Measurements from ENCODE around the gene MIXL1.

The MIXL1 gene

GRCh38 chr1:226204198-226204597 is 19.3 kb upstream of the MIXL1 start:
- DNase-seq (ENCODE audit: low spot score) = no peak
- Histone ChIP-seq H3K36me3 (ENCODE audit: low read depth) (no peaks in the 10 kb centered on the region), H3K4me1 (ENCODE audit: insufficient read depth, poor library complexity, severe bottlenecking) (no peaks in the 10 kb centered on the region), H3K9me3 (ENCODE audit: severe bottlenecking) (no peaks in the 10 kb centered on the region), H3K4me3 (ENCODE audit: severe bottlenecking) (no peak overlapping the region), H3K27ac (ENCODE audit: poor library complexity, severe bottlenecking) (no peak overlapping the region), H3K27me3 (ENCODE audit: insufficient read depth, poor library complexity, severe bottlenecking) (no peaks in the 10 kb centered on the region)
- no peak for ATAC-seq (ENCODE audit: low read depth)
- no peak for TF ChIP-seq CTCF (IDR thresholded peaks at IDR 0.05; ENCODE audit: poor library complexity, severe bottlenecking)

- TF ChIP-seq CTCF (IDR thresholded peaks at IDR 0.05; ENCODE audit: poor library complexity, severe bottlenecking) = no peak
- H3K9me3 ChIP-seq (ENCODE audit: severe bottlenecking) = no peaks in the 10 kb centered on the region
- no peak overlapping the region for H3K27ac ChIP-seq (ENCODE audit: poor library complexity, severe bottlenecking)
- ATAC-seq (ENCODE audit: low read depth) (no peak), DNase-seq (ENCODE audit: low spot score) (no peak)
- no peak overlapping the region for H3K4me3 ChIP-seq (ENCODE audit: severe bottlenecking)
- H3K36me3 ChIP-seq (ENCODE audit: low read depth) = no peaks in the 10 kb centered on the region
- H3K4me1 ChIP-seq (ENCODE audit: insufficient read depth, poor library complexity, severe bottlenecking) = no peaks in the 10 kb centered on the region
- no peaks in the 10 kb centered on the region for H3K27me3 ChIP-seq (ENCODE audit: insufficient read depth, poor library complexity, severe bottlenecking)
Observed at GRCh38 chr1:226207048-226207447, 16.4 kb upstream of the MIXL1 start.

GRCh38 chr1:226209307-226210059 is 14.0 kb upstream of the MIXL1 start:
- no peaks in the 10 kb centered on the region for H3K27me3 ChIP-seq (ENCODE audit: insufficient read depth, poor library complexity, severe bottlenecking)
- no peaks in the 10 kb centered on the region for H3K36me3 ChIP-seq (ENCODE audit: low read depth)
- no peaks in the 10 kb centered on the region for H3K4me1 ChIP-seq (ENCODE audit: insufficient read depth, poor library complexity, severe bottlenecking)
- no peaks in the 10 kb centered on the region for H3K9me3 ChIP-seq (ENCODE audit: severe bottlenecking)
- ATAC-seq (ENCODE audit: low read depth) = no peak
- no peak overlapping the region for H3K27ac ChIP-seq (ENCODE audit: poor library complexity, severe bottlenecking)
- no peak for DNase-seq (ENCODE audit: low spot score)
- H3K4me3 ChIP-seq (ENCODE audit: severe bottlenecking) = no peak overlapping the region
- no peak for TF ChIP-seq CTCF (IDR thresholded peaks at IDR 0.05; ENCODE audit: poor library complexity, severe bottlenecking)

- Histone ChIP-seq H3K27ac (ENCODE audit: poor library complexity, severe bottlenecking) (no peak overlapping the region), H3K4me1 (ENCODE audit: insufficient read depth, poor library complexity, severe bottlenecking) (no peaks in the 10 kb centered on the region)
- DNase-seq (ENCODE audit: low spot score) = no peak
Observed at GRCh38 chr1:226210571-226211176, 12.8 kb upstream of the MIXL1 start.

More at GRCh38 chr1:226210571-226211176, 12.8 kb upstream of the MIXL1 start:
- no peak for TF ChIP-seq CTCF (IDR thresholded peaks at IDR 0.05; ENCODE audit: poor library complexity, severe bottlenecking)
- Histone ChIP-seq H3K4me3 (ENCODE audit: severe bottlenecking) (no peak overlapping the region), H3K36me3 (ENCODE audit: low read depth) (no peaks in the 10 kb centered on the region), H3K9me3 (ENCODE audit: severe bottlenecking) (no peaks in the 10 kb centered on the region), H3K27me3 (ENCODE audit: insufficient read depth, poor library complexity, severe bottlenecking) (no peaks in the 10 kb centered on the region)
- ATAC-seq (ENCODE audit: low read depth) = no peak
